ENCODE data around the gene MANBA.
"Not testable (repeated sequence)": the region's sequence is repeated elsewhere in the genome, so short reads cannot be mapped to it uniquely, and the experiment has no call there.

- TF ChIP-seq, protein P1, sequence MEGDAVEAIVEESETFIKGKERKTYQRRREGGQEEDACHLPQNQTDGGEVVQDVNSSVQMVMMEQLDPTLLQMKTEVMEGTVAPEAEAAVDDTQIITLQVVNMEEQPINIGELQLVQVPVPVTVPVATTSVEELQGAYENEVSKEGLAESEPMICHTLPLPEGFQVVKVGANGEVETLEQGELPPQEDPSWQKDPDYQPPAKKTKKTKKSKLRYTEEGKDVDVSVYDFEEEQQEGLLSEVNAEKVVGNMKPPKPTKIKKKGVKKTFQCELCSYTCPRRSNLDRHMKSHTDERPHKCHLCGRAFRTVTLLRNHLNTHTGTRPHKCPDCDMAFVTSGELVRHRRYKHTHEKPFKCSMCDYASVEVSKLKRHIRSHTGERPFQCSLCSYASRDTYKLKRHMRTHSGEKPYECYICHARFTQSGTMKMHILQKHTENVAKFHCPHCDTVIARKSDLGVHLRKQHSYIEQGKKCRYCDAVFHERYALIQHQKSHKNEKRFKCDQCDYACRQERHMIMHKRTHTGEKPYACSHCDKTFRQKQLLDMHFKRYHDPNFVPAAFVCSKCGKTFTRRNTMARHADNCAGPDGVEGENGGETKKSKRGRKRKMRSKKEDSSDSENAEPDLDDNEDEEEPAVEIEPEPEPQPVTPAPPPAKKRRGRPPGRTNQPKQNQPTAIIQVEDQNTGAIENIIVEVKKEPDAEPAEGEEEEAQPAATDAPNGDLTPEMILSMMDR (IDR thresholded peaks at IDR 0.05) = not testable (repeated sequence)
- TF ChIP-seq, protein P2, sequence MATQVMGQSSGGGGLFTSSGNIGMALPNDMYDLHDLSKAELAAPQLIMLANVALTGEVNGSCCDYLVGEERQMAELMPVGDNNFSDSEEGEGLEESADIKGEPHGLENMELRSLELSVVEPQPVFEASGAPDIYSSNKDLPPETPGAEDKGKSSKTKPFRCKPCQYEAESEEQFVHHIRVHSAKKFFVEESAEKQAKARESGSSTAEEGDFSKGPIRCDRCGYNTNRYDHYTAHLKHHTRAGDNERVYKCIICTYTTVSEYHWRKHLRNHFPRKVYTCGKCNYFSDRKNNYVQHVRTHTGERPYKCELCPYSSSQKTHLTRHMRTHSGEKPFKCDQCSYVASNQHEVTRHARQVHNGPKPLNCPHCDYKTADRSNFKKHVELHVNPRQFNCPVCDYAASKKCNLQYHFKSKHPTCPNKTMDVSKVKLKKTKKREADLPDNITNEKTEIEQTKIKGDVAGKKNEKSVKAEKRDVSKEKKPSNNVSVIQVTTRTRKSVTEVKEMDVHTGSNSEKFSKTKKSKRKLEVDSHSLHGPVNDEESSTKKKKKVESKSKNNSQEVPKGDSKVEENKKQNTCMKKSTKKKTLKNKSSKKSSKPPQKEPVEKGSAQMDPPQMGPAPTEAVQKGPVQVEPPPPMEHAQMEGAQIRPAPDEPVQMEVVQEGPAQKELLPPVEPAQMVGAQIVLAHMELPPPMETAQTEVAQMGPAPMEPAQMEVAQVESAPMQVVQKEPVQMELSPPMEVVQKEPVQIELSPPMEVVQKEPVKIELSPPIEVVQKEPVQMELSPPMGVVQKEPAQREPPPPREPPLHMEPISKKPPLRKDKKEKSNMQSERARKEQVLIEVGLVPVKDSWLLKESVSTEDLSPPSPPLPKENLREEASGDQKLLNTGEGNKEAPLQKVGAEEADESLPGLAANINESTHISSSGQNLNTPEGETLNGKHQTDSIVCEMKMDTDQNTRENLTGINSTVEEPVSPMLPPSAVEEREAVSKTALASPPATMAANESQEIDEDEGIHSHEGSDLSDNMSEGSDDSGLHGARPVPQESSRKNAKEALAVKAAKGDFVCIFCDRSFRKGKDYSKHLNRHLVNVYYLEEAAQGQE (IDR thresholded peaks at IDR 0.05; ENCODE audit: insufficient read depth in 1 of 2, low read depth in 2 of 2, low read length in 1 of 2) = not testable (repeated sequence)
- not testable (repeated sequence) for TF ChIP-seq SIN3A (IDR thresholded peaks at IDR 0.05; ENCODE audit: borderline replicate concordance, insufficient read depth, low read depth, low read length); POLR2AphosphoS5 (IDR thresholded peaks at IDR 0.05; ENCODE audit: low read depth, low read length); TCF7L2 (IDR thresholded peaks at IDR 0.05; ENCODE audit: low read depth, low read length)
Observed at GRCh38 chr4:102718833-102719575, 41.8 kb downstream of the MANBA start.
